Measurements from ENCODE around the gene ZDHHC18. TPM values are rescaled to one million over a fixed set of nuclear protein-coding genes. Genes with fewer than 3 reads are reported as not detected.

Gene ZDHHC18
- total RNA-seq, 4 donors from 2014 or later, result 21.4 to 40.3 (median 31.7) TPM

DNA sequence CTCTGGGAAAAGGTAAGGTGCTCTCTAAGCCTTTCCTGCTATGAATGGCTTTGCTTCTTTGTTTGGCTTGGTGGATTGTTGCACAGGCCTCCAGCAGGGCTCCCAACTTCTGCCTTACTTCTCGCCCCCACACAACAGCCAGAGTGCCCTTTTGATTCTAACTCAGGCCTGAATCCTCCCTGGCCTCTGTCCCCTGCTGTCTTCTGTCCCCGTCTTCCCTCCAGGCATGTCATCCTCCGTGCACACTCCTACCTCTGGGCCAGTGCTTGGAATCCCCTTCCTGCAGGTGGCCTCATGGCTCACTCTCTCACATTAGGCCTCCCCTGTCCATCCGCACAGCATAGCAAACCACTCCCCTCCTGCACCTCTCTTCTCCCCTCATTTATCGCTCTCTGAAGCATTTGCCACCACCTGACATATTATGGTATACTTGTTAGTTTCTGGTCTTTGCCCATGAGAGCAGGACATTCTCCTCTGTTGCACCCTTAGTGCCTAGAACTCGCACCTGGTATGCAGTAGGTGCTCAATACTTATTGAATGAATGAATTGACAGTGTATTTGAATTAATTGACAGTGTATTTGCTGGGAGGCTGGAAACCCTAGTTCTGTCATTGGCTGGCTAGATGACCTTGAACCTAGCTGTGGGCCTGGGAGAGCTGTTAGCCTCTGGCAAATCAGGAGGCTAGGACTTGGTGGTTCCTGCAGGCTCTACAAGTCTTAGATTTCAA is 2.9 kb downstream of the ZDHHC18 start:
- TF ChIP-seq, protein P1, sequence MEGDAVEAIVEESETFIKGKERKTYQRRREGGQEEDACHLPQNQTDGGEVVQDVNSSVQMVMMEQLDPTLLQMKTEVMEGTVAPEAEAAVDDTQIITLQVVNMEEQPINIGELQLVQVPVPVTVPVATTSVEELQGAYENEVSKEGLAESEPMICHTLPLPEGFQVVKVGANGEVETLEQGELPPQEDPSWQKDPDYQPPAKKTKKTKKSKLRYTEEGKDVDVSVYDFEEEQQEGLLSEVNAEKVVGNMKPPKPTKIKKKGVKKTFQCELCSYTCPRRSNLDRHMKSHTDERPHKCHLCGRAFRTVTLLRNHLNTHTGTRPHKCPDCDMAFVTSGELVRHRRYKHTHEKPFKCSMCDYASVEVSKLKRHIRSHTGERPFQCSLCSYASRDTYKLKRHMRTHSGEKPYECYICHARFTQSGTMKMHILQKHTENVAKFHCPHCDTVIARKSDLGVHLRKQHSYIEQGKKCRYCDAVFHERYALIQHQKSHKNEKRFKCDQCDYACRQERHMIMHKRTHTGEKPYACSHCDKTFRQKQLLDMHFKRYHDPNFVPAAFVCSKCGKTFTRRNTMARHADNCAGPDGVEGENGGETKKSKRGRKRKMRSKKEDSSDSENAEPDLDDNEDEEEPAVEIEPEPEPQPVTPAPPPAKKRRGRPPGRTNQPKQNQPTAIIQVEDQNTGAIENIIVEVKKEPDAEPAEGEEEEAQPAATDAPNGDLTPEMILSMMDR (IDR thresholded peaks at IDR 0.05; ENCODE audit: low read depth), result no peak

DNA sequence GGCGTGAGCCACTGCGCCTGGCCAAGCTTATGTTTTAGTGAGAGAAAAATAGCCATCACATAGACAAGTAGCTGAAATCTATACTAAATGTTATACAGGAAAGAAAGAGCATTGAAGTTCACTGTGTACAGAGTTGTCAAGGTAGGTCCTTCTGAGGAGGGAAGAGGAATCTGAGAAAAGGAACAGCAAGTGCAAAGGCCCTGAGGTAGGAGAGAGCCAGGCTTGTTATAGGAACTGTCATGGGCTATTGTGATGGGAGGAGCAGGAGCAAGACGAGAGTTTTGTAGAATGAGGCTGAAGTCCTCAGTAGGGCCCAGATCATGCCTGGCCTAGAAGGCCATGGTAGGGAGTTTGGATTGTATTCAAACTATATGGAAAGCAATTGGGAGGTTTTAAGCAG is 4.6 kb downstream of the ZDHHC18 start:
- TF ChIP-seq, protein P1 (IDR thresholded peaks at IDR 0.05; ENCODE audit: low read depth), result no peak

DNA sequence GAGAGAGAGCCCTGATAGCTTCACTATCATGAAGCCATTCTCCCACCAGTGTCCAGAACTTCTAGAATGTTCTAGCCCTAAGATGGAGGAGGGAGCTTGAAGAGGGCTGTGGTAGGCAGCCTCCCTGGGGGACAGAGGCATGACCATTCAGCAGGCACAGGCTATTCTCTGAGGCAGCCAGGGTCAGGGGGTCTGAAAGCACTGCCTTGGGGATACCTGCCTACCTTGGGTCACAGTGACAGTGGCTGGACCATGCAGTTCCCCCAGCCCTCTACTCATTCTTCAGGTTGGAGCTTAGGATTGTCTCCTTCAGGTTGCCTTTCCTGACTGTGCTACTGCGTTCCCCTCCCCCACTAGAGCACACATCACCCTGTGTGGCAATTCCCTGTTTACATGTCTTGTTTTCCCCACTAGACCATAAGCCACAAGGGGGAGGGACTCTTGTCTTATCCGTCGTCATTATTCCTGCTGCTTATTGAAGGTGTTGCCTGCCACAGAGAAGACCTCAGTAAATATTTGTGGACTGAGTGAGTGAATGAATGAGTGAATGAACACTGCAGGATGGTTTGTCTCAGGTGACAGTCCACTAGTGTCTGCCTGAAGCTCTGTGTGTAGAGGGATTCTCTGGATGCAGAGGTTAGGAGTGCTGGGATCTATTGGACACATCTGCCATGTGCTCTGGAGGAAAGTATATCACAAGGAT is 5.2 kb downstream of the ZDHHC18 start:
- TF ChIP-seq, protein P1 (IDR thresholded peaks at IDR 0.05; ENCODE audit: low read depth), result no peak

DNA sequence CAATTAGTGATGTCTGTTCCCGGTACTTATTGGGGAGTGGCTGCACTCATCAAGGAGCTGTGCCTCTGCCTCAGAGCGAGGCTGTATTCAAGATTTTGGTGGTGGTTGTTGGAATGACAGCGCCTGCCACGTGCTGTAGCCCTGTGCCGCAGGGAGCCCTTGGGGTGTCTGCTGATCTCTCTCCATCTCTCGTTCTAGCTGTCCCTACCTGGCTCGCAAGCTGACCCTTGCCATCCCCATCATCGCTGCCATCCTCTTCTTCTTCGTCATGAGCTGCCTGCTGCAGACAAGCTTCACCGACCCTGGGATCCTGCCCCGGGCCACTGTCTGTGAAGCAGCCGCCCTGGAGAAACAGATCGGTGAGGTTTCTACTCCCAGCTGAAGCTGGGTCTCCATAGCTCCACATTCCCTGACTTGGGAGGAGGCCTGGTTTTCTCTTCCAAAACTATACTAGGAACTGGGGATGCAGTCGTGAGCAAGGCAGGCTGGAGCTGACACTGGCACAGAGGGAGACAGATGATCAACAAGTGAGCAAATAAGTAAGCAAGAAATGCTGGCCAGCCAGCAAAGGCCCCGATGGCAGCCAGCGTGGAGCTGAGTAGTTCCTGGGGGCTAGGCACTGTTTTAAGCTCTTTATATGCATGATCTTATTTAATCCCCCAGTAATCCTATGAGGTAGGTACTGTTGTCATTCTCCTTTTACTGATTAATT is 5.9 kb downstream of the ZDHHC18 start:
- TF ChIP-seq, protein P1 (IDR thresholded peaks at IDR 0.05; ENCODE audit: low read depth), result no peak

DNA sequence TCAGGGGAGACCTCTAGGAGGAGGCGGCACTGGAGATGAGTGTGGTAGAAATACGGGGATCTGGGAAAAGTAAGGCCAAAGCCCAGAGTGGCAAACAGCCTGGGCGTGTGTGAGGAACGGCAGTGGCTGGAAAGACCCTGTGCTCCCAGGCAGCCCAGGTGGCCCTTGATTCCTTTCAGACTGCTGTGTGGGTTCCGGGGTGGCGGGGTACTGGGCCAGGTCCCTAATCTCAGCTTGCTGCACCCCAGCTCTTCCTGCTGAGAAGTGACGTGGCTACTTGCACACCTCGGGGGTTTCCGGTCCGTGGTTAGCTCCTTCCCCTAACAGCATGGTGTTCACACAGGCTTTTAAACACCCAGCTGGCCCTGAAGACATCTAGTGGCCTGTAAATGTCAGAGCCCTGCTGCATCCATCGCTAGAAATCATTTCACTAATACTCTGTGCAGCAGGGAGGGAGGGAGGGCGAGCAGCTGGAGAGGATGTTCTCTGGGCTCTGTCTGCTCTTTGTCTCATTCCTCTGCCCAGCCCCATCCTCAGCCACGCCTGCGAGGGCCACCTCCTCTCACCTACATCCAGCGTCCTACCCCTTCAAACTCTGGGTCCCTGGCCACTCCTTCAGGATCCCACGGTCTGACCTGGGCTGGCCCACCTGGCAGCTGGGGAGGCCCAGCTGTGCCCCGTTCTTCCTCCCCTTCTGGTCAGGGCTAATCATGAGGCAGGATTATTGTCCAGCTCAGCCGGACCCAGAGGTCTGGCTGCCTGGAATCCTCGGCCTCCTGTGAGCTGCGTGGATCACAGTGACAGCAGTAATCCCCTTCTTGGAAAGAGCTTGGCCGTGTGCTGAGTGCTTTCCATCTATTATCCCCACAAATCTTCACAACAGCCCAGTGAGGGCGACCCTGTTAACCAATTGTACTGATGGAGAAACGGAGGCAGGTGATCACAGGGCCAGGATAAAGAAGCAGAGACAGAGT is 7.2 kb downstream of the ZDHHC18 start:
- TF ChIP-seq, protein P1 (IDR thresholded peaks at IDR 0.05; ENCODE audit: low read depth), result no peak

DNA sequence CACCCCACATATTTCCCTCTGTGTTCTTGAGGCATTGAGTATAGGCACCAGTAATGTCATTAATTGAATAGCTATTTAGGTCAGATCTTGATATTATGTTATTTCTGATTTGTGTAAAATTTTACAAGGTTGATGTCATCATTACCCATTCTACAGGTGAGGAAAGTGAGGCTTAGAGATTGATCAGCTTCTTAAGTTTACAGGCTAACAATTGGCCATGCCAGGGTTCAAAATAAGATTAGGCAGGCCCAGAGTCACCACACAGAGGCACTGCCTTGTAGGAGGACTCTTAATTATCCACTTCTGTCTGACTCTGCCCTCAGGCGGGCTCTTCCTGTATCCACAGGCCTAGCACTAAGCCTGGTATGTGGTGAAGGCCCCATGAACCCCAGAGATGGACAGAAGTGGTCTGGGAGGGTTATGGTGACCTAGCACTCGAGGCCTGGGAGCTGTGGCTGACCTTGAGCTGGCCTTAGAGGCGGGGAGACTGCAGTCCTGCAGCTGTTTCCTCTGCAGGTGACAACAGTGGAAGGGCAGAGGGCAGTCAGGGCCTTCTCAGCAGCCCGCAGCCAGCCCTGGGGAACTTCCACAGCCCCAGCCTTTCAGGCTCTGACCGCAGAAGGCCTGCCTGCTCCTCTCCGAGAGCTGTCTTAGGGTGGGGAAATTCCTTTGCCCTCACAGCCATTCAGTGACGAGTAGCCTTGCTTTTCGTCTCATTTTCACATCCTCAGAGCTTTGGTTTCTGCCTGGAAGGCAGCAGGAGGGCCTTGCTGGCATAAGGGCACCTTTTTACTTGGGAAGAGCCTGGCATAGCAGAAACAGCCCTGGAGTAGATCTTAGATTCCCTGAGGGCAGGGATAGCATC is 12.2 kb downstream of the ZDHHC18 start:
- TF ChIP-seq, protein P1 (IDR thresholded peaks at IDR 0.05; ENCODE audit: low read depth), result no peak

All from subcutaneous adipose tissue (tissue), 4 donors.